ENCODE results near the gene ZNF525. TPM values are rescaled to one million over a fixed set of nuclear protein-coding genes. Genes with fewer than 3 reads are reported as not detected.
"Not testable (repeated sequence)": the region's sequence is repeated elsewhere in the genome, so short reads cannot be mapped to it uniquely, and the experiment has no call there.

ZNF525 gene
- total RNA-seq, 1 donor from 2014 or later = 6.9 TPM

GRCh38 chr19:53355739-53356138 is 9.8 kb upstream of the ZNF525 start:
- no peak for DNase-seq (ENCODE audit: low read depth, low spot score)
- Mint-ChIP-seq H3K4me1 (no peaks in the 10 kb centered on the region), H3K27me3 (ENCODE audit: low read depth) (no peaks in the 10 kb centered on the region), H3K36me3 (ENCODE audit: low read depth) (peaks cover 63% of the 10 kb centered on the region), H3K4me3 (no peak overlapping the region), H3K9me3 (peaks cover 35% of the 10 kb centered on the region), H3K27ac (ENCODE audit: unreplicated experiment) (no peak overlapping the region)
- no peak for TF ChIP-seq CTCF (conservative IDR thresholded peaks at IDR 0.05)

GRCh38 chr19:53357821-53358581 is 7.5 kb upstream of the ZNF525 start:
- H3K36me3 Mint-ChIP-seq (ENCODE audit: low read depth) = peaks cover 41% of the 10 kb centered on the region
- no peak for DNase-seq (ENCODE audit: low read depth, low spot score)
- peaks cover 17% of the 10 kb centered on the region for H3K9me3 Mint-ChIP-seq
- no peak overlapping the region for H3K27ac Mint-ChIP-seq (ENCODE audit: unreplicated experiment)
- no peaks in the 10 kb centered on the region for H3K4me1 Mint-ChIP-seq
- no peak for TF ChIP-seq CTCF (conservative IDR thresholded peaks at IDR 0.05)
- H3K27me3 Mint-ChIP-seq (ENCODE audit: low read depth) = peaks cover 3% of the 10 kb centered on the region
- no peak overlapping the region for H3K4me3 Mint-ChIP-seq

GRCh38 chr19:53360056-53360455 is 5.4 kb upstream of the ZNF525 start:
- peaks cover 26% of the 10 kb centered on the region for H3K36me3 Mint-ChIP-seq (ENCODE audit: low read depth)
- H3K4me1 Mint-ChIP-seq; H3K27ac Mint-ChIP-seq (ENCODE audit: unreplicated experiment); H3K4me3 Mint-ChIP-seq; DNase-seq (ENCODE audit: low read depth, low spot score); H3K9me3 Mint-ChIP-seq: not testable (repeated sequence)
- H3K27me3 Mint-ChIP-seq (ENCODE audit: low read depth) = peaks cover 19% of the 10 kb centered on the region

GRCh38 chr19:53365899-53366493 is 491 bp downstream of the ZNF525 start:
- H3K36me3 Mint-ChIP-seq (ENCODE audit: low read depth) = no peaks in the 10 kb centered on the region
- no peaks in the 10 kb centered on the region for H3K9me3 Mint-ChIP-seq
- no peak for TF ChIP-seq CTCF (conservative IDR thresholded peaks at IDR 0.05)
- peak overlapping the region; percentile 94 for H3K4me3 Mint-ChIP-seq
- H3K27ac Mint-ChIP-seq (ENCODE audit: unreplicated experiment) = peak overlapping the region; percentile 14
- peak; percentile 6 for DNase-seq (ENCODE audit: low read depth, low spot score)
- H3K27me3 Mint-ChIP-seq (ENCODE audit: low read depth) = peaks cover 52% of the 10 kb centered on the region
- peaks cover 16% of the 10 kb centered on the region for H3K4me1 Mint-ChIP-seq

GRCh38 chr19:53372196-53372595 is 6.7 kb downstream of the ZNF525 start:
- no peak for DNase-seq (ENCODE audit: low read depth, low spot score)
- H3K4me3 Mint-ChIP-seq = no peak overlapping the region
- H3K27ac Mint-ChIP-seq (ENCODE audit: unreplicated experiment) = no peak overlapping the region

More at GRCh38 chr19:53372196-53372595, 6.7 kb downstream of the ZNF525 start:
- Mint-ChIP-seq H3K9me3 (no peaks in the 10 kb centered on the region), H3K36me3 (ENCODE audit: low read depth) (peaks cover 5% of the 10 kb centered on the region), H3K4me1 (no peaks in the 10 kb centered on the region), H3K27me3 (ENCODE audit: low read depth) (peaks cover 13% of the 10 kb centered on the region)
- TF ChIP-seq CTCF (conservative IDR thresholded peaks at IDR 0.05) = no peak

All from neural crest cell (in vitro differentiated cells).